Testis (tissue), 2 donors: Measurements from ENCODE around the gene SERGEF.

ENCODE experiments used
- CTCF ChIP-seq, 3 experiments: fragments of 450-650 bp in 2 of 3; fragments of 200-600 bp in 1 of 3; sonication (generic) in 1 of 3; IDR thresholded peaks; one replicate each; pipeline ENCODE4 v1.5.1; 2016 to 2019; ENCODE audit warnings: antibody characterized with exemption in 3 of 3, mild to moderate bottlenecking in 2 of 3, moderate library complexity in 1 of 3
- POLR2A ChIP-seq: fragments of 450-650 bp; IDR thresholded peaks from one replicate; pipeline ENCODE4 v1.6.1; 2017; ENCODE audit warnings: antibody characterized with exemption, mild to moderate bottlenecking, moderate library complexity

DNA sequence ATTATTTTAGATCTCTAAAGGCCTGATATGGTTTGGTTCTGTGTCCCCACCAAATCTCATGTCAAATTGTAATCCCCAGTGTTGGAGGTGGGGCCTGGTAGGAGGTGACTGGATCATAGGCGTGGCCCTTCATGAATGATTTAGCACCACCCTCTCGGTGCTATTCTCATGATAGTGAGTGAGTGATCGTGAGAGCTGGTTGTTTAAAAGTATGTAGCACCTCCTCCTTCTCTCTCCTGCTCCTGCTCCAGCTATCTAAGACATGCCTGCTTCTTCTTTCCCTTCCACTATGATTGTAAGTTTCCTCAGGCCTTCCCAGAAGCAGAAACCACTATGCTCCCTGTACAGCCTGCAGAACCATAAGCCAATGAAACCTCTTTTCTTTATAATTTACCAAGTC, 114.1 kb downstream of the SERGEF start:
- no peak for TF ChIP-seq CTCF (IDR thresholded peaks at IDR 0.05)
- TF ChIP-seq POLR2A = no peak
